ENCODE measurements around the gene SRGAP1.

Gene SRGAP1

GRCh38 chr12:63905544-63905943, 61.0 kb downstream of the SRGAP1 start:
- DNase-seq (ENCODE audit: low spot score) = no peak
- Histone ChIP-seq H3K4me3 (no peak overlapping the region), H3K27ac (no peak overlapping the region)
- TF ChIP-seq CTCF (IDR thresholded peaks at IDR 0.05) = no peak

GRCh38 chr12:63906876-63907275, 62.4 kb downstream of the SRGAP1 start:
- no peak for DNase-seq (ENCODE audit: low spot score)
- no peak for TF ChIP-seq CTCF (IDR thresholded peaks at IDR 0.05)
- Histone ChIP-seq H3K27ac (no peak overlapping the region), H3K4me3 (no peak overlapping the region)

GRCh38 chr12:63907561-63907960, 63.1 kb downstream of the SRGAP1 start:
- Histone ChIP-seq H3K4me3 (no peak overlapping the region), H3K27ac (no peak overlapping the region)
- DNase-seq (ENCODE audit: low spot score) = no peak
- no peak for TF ChIP-seq CTCF (IDR thresholded peaks at IDR 0.05)

- no peak for TF ChIP-seq CTCF (IDR thresholded peaks at IDR 0.05)
- no peak overlapping the region for H3K4me3 ChIP-seq
- H3K27ac ChIP-seq = no peak overlapping the region
- DNase-seq (ENCODE audit: low spot score) = no peak
These were observed 65.2 kb downstream of the SRGAP1 start for GRCh38 chr12:63909746-63910145.

GRCh38 chr12:63911341-63911740, 66.8 kb downstream of the SRGAP1 start:
- no peak for TF ChIP-seq CTCF (IDR thresholded peaks at IDR 0.05)
- H3K27ac ChIP-seq = no peak overlapping the region
- no peak for DNase-seq (ENCODE audit: low spot score)
- H3K4me3 ChIP-seq = no peak overlapping the region

- no peak overlapping the region for H3K4me3 ChIP-seq
- DNase-seq (ENCODE audit: low spot score) = no peak
- H3K27ac ChIP-seq = no peak overlapping the region
- TF ChIP-seq CTCF (IDR thresholded peaks at IDR 0.05) = no peak
These were observed 68.2 kb downstream of the SRGAP1 start for GRCh38 chr12:63912651-63913050.

GRCh38 chr12:63913929-63914328, 69.4 kb downstream of the SRGAP1 start:
- Histone ChIP-seq H3K4me3 (no peak overlapping the region), H3K27ac (no peak overlapping the region)
- no peak for TF ChIP-seq CTCF (IDR thresholded peaks at IDR 0.05)
- DNase-seq (ENCODE audit: low spot score) = no peak
